ENCODE data around the gene ATP5PD.

The ATP5PD gene

DNA sequence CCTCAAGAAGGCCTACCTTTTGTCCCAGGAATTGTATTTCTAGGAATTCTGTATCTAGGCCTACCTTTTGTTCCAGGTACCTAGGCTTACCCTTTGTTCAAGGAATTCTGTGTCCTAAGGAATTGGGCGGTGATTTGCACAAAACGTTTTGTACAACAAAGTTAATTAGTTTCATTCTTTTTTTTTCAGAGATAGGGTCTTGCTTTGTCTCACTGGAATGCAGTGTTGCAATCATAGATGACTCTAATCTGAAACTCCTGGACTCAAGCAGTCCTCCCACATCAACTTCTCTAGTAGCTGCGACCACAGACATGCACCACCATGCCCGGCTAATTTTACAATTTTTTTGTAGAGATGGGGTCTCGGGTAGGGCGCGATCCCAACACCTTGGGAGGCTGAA is 52.3 kb downstream of the ATP5PD start:
- no peak for DNase-seq (ENCODE audit: low spot score)

DNA sequence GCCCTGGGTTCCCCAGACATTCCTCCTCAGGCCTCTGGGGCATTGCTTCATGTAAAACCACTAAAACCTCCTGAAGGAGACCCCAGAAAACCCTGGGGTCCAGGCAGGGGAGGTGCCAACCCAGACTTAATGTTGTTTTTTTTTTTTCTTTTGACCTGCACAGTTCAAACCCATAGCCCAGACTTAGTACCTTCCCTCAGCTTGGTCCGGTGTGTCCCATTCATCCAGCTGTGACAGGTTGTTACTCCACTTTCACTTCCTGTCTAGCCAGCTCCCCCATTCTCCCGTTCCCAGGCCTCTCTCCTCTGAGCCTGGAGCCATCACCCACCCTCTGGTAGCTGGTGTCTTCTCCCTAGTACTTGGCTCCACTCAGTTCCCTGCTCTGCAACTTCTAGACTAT is 54.5 kb downstream of the ATP5PD start:
- DNase-seq (ENCODE audit: low spot score) = no peak

DNA sequence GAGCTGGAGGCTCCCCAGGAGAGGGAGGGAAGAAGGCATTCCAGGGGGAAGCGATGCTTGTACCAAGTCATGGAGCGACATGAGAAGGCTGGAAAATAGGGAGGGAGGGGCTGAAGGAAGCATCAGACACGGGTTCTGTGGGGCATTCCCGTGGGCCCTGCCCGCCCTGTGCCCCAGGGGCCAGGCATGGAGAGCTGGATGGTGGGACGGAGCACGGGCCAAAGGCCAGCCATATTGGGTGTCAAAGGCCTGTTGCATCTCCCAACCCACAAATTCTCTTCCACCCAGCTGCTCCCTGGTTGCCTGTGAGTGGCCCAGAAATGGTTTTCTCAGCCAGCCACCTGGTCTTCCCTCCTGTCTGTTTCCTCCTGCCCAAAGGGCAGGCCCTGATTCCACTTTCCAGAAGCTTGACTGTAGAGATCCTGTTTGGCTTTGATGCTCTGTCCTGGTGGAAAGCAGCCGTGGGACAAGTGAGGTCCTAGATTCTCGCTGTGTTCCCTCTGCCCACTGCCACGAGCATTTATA is 56.1 kb downstream of the ATP5PD start:
- DNase-seq (ENCODE audit: low spot score) = no peak

Data from iPS-NIHi11 (cell line).